Measurements from ENCODE around the gene PIGU.
"Not testable (repeated sequence)": the region's sequence is repeated elsewhere in the genome, so short reads cannot be mapped to it uniquely, and the experiment has no call there.

The PIGU gene

DNA sequence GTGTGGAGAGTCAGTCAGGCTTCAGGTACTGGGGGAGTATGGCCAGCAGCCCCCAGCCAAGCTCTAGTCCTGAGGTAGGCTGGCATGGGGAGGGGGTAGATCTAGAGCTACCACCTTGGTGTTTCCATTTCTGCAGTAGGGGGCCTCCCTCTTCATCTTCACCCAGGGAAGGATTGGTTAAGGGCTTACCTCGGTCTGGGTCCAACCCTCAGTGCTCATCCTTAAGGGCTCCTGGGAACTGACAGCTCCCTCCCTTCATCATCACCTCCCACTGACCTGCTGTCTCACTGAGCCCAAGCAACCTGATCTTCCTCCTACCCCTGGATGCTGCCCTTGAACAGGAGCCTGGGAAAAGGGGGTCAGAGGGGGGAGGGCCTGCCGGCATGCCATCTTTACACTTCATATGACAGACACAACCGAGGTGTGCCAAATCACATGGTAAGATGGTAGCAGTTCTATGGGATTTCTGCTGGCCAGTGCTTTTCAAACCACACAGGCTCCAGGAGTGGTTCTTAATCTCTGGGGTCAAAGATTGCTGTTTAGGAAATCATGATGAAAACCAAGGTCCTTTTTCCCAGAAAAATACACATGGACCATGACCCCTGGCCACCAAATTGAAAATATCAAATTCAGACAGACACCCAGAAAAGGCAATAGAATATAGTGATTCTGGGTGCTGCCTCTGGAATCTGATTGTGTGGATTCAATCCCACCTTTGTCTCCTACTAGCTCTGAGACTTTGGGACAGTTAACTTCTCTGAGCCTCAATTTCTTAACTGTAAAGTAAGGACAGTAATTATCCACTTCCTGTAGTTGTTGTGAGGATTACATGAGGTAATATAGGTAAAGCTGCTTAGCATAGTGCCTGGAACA lies 30.3 kb upstream of the PIGU start:
- DNase-seq (ENCODE audit: low spot score): no peak

- DNase-seq (ENCODE audit: low spot score): no peak
Measured at GRCh38 chr20:34706302-34706875, 29.5 kb upstream of the PIGU start.

GRCh38 chr20:34705397-34706301 lies 28.8 kb upstream of the PIGU start:
- DNase-seq (ENCODE audit: low spot score): no peak

DNA sequence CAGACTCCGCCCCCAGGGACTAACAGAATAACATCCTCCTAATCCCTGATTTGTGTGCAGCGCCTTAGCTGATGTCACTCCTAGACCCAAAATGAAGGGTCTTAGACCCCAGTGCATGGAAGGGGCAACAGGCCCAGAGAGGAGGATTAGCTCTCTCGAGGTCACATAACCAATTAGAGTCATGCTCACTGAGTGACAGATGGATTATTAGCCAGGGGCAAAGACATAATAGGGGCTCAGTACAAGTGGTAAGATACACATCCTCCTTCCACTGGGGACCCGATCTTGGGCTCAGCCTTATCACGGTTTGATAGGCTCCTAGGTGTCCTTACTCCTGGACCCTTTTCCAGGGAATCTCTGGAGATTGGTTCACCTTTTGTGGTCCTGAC lies 28.1 kb upstream of the PIGU start:
- no peak for DNase-seq (ENCODE audit: low spot score)

DNA sequence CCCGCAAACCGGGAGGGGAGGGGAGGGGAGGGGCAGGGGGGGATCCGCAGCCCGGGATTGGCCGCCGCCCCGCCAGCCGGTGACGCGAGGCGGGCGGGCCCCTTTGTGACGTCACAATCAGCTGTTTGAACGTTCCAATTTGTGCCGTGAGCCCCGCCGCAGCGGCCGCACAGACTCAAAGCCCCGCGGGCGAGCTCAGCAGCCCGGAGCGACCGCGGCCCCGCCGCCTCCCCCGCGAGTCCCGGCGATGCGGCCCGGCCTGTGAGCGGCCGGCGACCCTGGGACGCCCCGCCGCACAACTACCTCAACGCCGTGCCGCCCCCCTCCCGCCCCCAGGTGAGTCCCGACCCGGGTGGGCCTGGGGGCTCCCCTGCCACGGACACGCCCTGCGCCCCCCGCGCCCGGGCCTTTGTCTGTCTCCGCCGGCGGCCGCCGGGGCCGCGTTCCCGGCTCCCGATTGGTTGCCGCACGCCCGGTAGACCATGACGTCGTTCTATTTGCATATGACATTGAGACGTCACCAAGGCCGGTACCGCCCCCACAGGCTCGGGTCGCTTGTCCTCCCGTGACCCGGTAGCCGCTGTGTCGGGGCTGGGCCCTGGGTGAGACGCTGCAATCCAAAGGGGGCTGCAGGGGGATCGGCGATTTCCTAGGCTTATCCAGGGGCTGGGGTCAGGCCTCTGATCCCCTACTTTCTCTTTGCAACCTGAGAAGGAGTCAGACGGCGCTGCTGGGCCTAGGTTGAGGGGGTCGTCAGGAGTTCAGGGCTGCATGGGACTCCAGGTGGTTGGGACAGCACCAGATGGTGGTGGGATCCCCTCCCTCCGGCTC lies 27.5 kb upstream of the PIGU start, which contains the start of gene TP53INP2:
TSS of gene TP53INP2 (plus strand) at position 168 of the 831 bp plus-strand sequence. CDS start 4,396 bp downstream, outside the sequence.
- peak; percentile 98 for DNase-seq (ENCODE audit: low spot score)

- peak; percentile 47 for DNase-seq (ENCODE audit: low spot score)
Measured at GRCh38 chr20:34703424-34704176, 26.7 kb upstream of the PIGU start.

- DNase-seq (ENCODE audit: low spot score): no peak
Measured at GRCh38 chr20:34703061-34703423, 26.1 kb upstream of the PIGU start.

DNA sequence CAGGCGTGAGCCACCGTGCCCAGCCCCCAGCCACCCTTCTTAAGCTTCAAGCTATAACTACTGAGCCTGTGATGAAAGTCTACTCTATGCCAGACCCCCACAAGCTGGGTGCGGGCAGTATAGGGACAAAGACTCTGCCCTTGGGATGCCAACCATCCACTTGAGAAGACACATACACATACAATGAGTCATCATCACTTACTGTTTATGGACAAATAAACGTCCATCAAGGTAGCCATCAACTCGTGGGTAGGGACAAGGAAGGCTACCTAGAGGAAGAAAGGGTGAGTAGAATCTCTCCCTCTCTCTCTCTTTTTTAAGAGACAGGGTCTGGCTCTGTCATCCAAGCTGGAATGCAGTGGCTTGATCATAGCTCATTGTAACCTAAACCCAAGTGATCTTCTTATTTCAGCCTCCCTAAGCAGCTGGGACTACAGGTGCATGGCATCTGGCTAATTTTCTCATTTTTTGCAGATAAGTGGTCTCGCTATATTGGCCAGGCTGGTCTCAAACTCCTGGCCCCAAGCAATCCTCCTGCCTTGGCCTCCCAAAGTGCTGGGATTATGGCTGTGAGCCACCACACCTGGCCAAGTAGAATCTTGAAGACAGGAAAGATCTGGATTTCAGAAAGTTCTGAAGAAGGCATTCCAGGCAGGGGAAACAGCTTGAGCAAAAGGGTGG lies 24.7 kb upstream of the PIGU start:
- DNase-seq (ENCODE audit: low spot score): no peak

GRCh38 chr20:34693414-34693813 lies 16.5 kb upstream of the PIGU start:
- DNase-seq (ENCODE audit: low spot score): no peak

- no peak for DNase-seq (ENCODE audit: low spot score)
Measured at GRCh38 chr20:34691838-34692237, 14.9 kb upstream of the PIGU start.

- no peak for DNase-seq (ENCODE audit: low spot score)
Measured at GRCh38 chr20:34689486-34689885, 12.6 kb upstream of the PIGU start.

- no peak for DNase-seq (ENCODE audit: low spot score)
Measured at GRCh38 chr20:34683667-34684066, 6.8 kb upstream of the PIGU start.

GRCh38 chr20:34680586-34681175 lies 3.8 kb upstream of the PIGU start:
- no peak for DNase-seq (ENCODE audit: low spot score)

DNA sequence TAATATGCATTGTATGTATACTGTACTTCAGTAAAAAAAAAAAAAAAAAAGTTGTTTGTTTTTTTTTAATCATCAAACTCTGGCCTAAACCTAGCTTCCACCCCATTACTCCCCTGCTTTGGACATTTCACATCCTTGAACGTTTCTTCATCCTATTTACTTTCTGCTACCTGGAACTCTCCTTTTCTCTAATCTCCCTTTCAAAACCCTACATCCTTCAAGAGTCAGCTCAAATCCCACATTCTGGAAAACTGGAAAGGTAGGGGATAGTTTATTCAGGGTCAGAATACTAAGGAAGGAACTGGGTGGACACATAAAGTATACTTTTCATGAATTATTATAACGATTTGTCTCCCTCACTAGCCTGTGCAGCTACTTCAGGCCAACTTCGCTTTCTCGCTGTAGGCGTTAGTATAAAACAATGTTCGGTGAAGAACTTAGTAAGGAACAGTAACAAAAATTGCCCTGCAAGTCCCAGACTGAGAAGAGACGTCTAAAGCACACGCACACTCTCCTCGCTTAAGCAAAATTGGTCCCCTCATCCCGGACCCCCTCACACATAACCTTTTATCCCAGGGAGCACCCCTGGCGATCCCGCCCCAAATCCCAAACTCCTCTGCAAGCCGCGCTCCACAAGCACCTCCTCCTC lies 775 bp downstream of the PIGU start:
- DNase-seq (ENCODE audit: low spot score): no peak

DNA sequence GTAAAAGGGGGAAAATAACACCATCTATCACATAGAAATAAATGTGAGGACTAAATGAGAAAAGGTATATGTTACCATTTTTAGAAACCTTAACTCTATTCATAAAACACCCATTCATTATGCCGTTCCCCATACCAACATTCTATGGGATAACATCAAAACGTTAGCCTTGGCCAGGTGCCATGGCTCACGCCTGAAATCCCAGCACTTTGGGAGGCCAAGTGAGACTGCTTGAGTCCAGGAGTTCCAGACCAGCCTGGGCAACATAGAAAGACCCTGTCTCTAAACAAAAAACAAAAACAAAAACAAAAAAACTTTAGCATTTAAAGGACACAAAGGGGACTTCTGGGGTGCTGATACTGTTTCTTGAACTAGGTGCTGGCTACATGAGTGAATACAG lies 1.3 kb downstream of the PIGU start:
- no peak for DNase-seq (ENCODE audit: low spot score)

GRCh38 chr20:34673412-34673811 lies 3.5 kb downstream of the PIGU start:
- DNase-seq (ENCODE audit: low spot score): no peak

- DNase-seq (ENCODE audit: low spot score): no peak
Measured at GRCh38 chr20:34669094-34669493, 7.8 kb downstream of the PIGU start.

DNA sequence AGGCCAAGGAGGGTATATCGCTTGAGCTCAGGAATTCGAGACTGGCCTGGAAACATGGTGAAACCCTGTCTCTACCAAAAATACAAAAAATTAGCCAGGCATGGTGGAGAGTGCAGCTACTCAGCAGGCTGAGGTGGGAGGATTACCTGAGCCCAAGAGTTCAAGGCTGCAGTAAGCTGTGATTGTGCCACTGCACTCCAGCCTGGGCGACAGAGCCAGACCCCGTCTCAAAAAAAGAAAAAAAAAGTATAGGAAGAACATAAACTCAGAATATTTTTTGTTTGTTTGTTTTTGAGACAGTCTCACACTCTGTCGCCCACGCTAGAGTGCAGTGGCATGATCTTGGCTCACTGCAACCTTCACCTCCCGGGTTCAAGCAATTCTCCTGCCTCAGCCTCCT lies 12.1 kb downstream of the PIGU start:
- DNase-seq (ENCODE audit: low spot score): not testable (repeated sequence)

All from SK-N-DZ (cell line).